Stimulated activated effector memory CD8-positive, alpha-beta T cell treated with anti-CD3 and anti-CD28 coated beads, Interleukin-12 subunit alpha, Interleukin-12 subunit beta, amount 100 ng/mL, for 72 hours (primary cell): Measurements from ENCODE around the gene EIF1AD.
"Not testable (repeated sequence)": the region's sequence is repeated elsewhere in the genome, so short reads cannot be mapped to it uniquely, and the experiment has no call there.

Experiments
- ATAC-seq: fragments of 150-1000 bp; cut with Tn5 transposase; 2 replicates; pipeline ENCODE4 v1.10.0; 2021
- DNase-seq, 2 donors: peaks; one replicate each; pipeline ENCODE4 v3.0.0; 2021 to 2022; ENCODE audit warnings: low spot score in 2 of 2
- H3K27ac Mint-ChIP-seq: one replicate; pipeline ENCODE4 v1.8.0; 2022; ENCODE audit warnings: mild to moderate bottlenecking, mixed read lengths
- H3K36me3 Mint-ChIP-seq: one replicate; pipeline ENCODE4 v1.8.0; 2022; ENCODE audit warnings: mild to moderate bottlenecking, mixed read lengths
- H3K4me1 Mint-ChIP-seq: one replicate; pipeline ENCODE4 v1.8.0; 2022; ENCODE audit warnings: mixed read lengths
- H3K4me3 Mint-ChIP-seq: one replicate; pipeline ENCODE4 v1.8.0; 2022; ENCODE audit warnings: mild to moderate bottlenecking, mixed read lengths
- H3K9me3 Mint-ChIP-seq: one replicate; pipeline ENCODE4 v1.8.0; 2022; ENCODE audit warnings: mixed read lengths

Gene EIF1AD

GRCh38 chr11:65972116-65972515 lies 29.8 kb downstream of the EIF1AD start:
- Mint-ChIP-seq H3K9me3 (no peaks in the 10 kb centered on the region), H3K4me3 (no peak overlapping the region), H3K4me1 (peaks cover 29% of the 10 kb centered on the region), H3K27ac (no peak overlapping the region), H3K36me3 (peaks cover 90% of the 10 kb centered on the region)
- ATAC-seq, result no peak
- no peak for DNase-seq

- Mint-ChIP-seq H3K36me3 (peaks cover 90% of the 10 kb centered on the region), H3K9me3 (no peaks in the 10 kb centered on the region), H3K4me1 (peaks cover 31% of the 10 kb centered on the region), H3K4me3 (no peak overlapping the region), H3K27ac (peak overlapping the region; percentile 35)
- ATAC-seq (no peak), DNase-seq (no peak)
These were observed 33.1 kb downstream of the EIF1AD start for GRCh38 chr11:65968600-65969482.

GRCh38 chr11:65967329-65967934 lies 34.5 kb downstream of the EIF1AD start:
- DNase-seq (no peak), ATAC-seq (peak; percentile 19)
- Mint-ChIP-seq H3K27ac (no peak overlapping the region), H3K4me3 (no peak overlapping the region), H3K9me3 (no peaks in the 10 kb centered on the region), H3K36me3 (peaks cover 90% of the 10 kb centered on the region), H3K4me1 (peaks cover 45% of the 10 kb centered on the region)

GRCh38 chr11:65965986-65966762 lies 35.8 kb downstream of the EIF1AD start:
- ATAC-seq, result no peak
- H3K4me3 Mint-ChIP-seq, result no peak overlapping the region
- H3K27ac Mint-ChIP-seq, result peak overlapping the region; percentile 76
- H3K9me3 Mint-ChIP-seq, result no peaks in the 10 kb centered on the region
- peaks cover 92% of the 10 kb centered on the region for H3K36me3 Mint-ChIP-seq
- DNase-seq, result no peak
- H3K4me1 Mint-ChIP-seq, result peaks cover 56% of the 10 kb centered on the region

- Mint-ChIP-seq H3K4me1 (peaks cover 55% of the 10 kb centered on the region), H3K36me3 (peaks cover 87% of the 10 kb centered on the region), H3K4me3 (no peak overlapping the region), H3K9me3 (no peaks in the 10 kb centered on the region), H3K27ac (peak overlapping the region; percentile 76)
- ATAC-seq (no peak), DNase-seq (no peak)
These were observed 37.1 kb downstream of the EIF1AD start for GRCh38 chr11:65964906-65965305.

- Mint-ChIP-seq H3K9me3 (no peaks in the 10 kb centered on the region), H3K4me1 (peaks cover 51% of the 10 kb centered on the region), H3K27ac (peak overlapping the region; percentile 98), H3K4me3 (peak overlapping the region; percentile 89), H3K36me3 (peaks cover 59% of the 10 kb centered on the region)
- no peak for DNase-seq
- peak; percentile 19 for ATAC-seq
These were observed 39.8 kb downstream of the EIF1AD start for GRCh38 chr11:65962141-65962564.

GRCh38 chr11:65961267-65962140 lies 40.5 kb downstream of the EIF1AD start, which contains the start of gene SART1:
Gene SART1 (plus strand): TSS chr11:65961734. CDS start chr11:65961781, 47 bp downstream.
- Mint-ChIP-seq H3K9me3 (no peaks in the 10 kb centered on the region), H3K4me3 (peak within 1 kb of the TSS; percentile 89), H3K4me1 (peaks cover 58% of the 10 kb centered on the region), H3K36me3 (peaks cover 53% of the 10 kb centered on the region), H3K27ac (peak within 1 kb of the TSS; percentile 98)
- peak; percentile 96 for ATAC-seq
- peak; percentile 82 to 97 for DNase-seq

GRCh38 chr11:65960824-65961266 lies 41.1 kb downstream of the EIF1AD start:
- DNase-seq (no peak), ATAC-seq (peak; percentile 1)
- Mint-ChIP-seq H3K9me3 (no peaks in the 10 kb centered on the region), H3K36me3 (peaks cover 46% of the 10 kb centered on the region), H3K27ac (peak overlapping the region; percentile 98), H3K4me1 (peaks cover 56% of the 10 kb centered on the region), H3K4me3 (peak overlapping the region; percentile 89)

GRCh38 chr11:65958774-65959420 lies 43.1 kb downstream of the EIF1AD start:
- Mint-ChIP-seq H3K4me3 (no peak overlapping the region), H3K27ac (no peak overlapping the region), H3K9me3 (no peaks in the 10 kb centered on the region), H3K36me3 (peaks cover 27% of the 10 kb centered on the region), H3K4me1 (peaks cover 45% of the 10 kb centered on the region)
- DNase-seq (no peak), ATAC-seq (no peak)

- no peaks in the 10 kb centered on the region for H3K9me3 Mint-ChIP-seq
- H3K4me1 Mint-ChIP-seq, result peaks cover 39% of the 10 kb centered on the region
- no peak overlapping the region for H3K27ac Mint-ChIP-seq
- DNase-seq (no peak), ATAC-seq (no peak)
- H3K4me3 Mint-ChIP-seq, result no peak overlapping the region
- peaks cover 21% of the 10 kb centered on the region for H3K36me3 Mint-ChIP-seq
These were observed 43.7 kb downstream of the EIF1AD start for GRCh38 chr11:65958291-65958690.

GRCh38 chr11:65954771-65955170 lies 47.2 kb downstream of the EIF1AD start:
- H3K27ac Mint-ChIP-seq, result no peak overlapping the region
- peaks cover 14% of the 10 kb centered on the region for H3K4me1 Mint-ChIP-seq
- DNase-seq (no peak), ATAC-seq (no peak)
- no peaks in the 10 kb centered on the region for H3K9me3 Mint-ChIP-seq
- no peaks in the 10 kb centered on the region for H3K36me3 Mint-ChIP-seq
- H3K4me3 Mint-ChIP-seq, result no peak overlapping the region

- Mint-ChIP-seq H3K36me3 (no peaks in the 10 kb centered on the region), H3K9me3 (no peaks in the 10 kb centered on the region), H3K27ac (no peak overlapping the region), H3K4me1 (peaks cover 14% of the 10 kb centered on the region), H3K4me3 (no peak overlapping the region)
- DNase-seq (no peak), ATAC-seq (no peak)
These were observed 48.5 kb downstream of the EIF1AD start for GRCh38 chr11:65953471-65953870.

GRCh38 chr11:65952052-65952521 lies 49.9 kb downstream of the EIF1AD start:
- no peak overlapping the region for H3K27ac Mint-ChIP-seq
- no peak for ATAC-seq

GRCh38 chr11:65951641-65952040 lies 50.3 kb downstream of the EIF1AD start:
- not testable (repeated sequence) for H3K4me3 Mint-ChIP-seq, H3K27ac Mint-ChIP-seq, H3K36me3 Mint-ChIP-seq, H3K4me1 Mint-ChIP-seq, ATAC-seq, H3K9me3 Mint-ChIP-seq, DNase-seq

More at GRCh38 chr11:65952052-65952521, 49.9 kb downstream of the EIF1AD start:
- H3K4me1 Mint-ChIP-seq, result peaks cover 6% of the 10 kb centered on the region
- no peaks in the 10 kb centered on the region for H3K9me3 Mint-ChIP-seq
- DNase-seq, result no peak
- H3K4me3 Mint-ChIP-seq, result no peak overlapping the region
- no peaks in the 10 kb centered on the region for H3K36me3 Mint-ChIP-seq
